Stomach (tissue), 4 donors: Measurements from ENCODE around the gene SESN3.

Source experiments
- EP300 ChIP-seq: sonication (generic); formaldehyde crosslinking; IDR thresholded peaks from one replicate; pipeline ENCODE4 v1.6.1; 2017; ENCODE audit warnings: antibody characterized with exemption
- POLR2A ChIP-seq, 4 donors: fragments of 450-650 bp; IDR thresholded peaks; one replicate each; pipeline ENCODE4 v1.6.1; 2016; ENCODE audit warnings: antibody characterized with exemption in 4 of 4, control low read depth in 2 of 4, mild to moderate bottlenecking in 1 of 4, moderate library complexity in 1 of 4
- POLR2AphosphoS5 ChIP-seq, 3 donors: sonication (generic); formaldehyde crosslinking; IDR thresholded peaks; one replicate each; pipeline ENCODE4 v1.6.1; 2016; ENCODE audit warnings: antibody characterized with exemption in 3 of 3
- TF ChIP-seq, protein P1 (sequence below), 7 experiments: fragments of 450-650 bp in 4 of 7; fragments of 200-600 bp in 3 of 7; sonication (generic) in 3 of 7; IDR thresholded peaks; one replicate each; pipeline ENCODE4 v1.5.1; 2016 to 2019; ENCODE audit warnings: antibody characterized with exemption in 7 of 7, control low read depth in 2 of 7, mild to moderate bottlenecking in 1 of 7

DNA sequence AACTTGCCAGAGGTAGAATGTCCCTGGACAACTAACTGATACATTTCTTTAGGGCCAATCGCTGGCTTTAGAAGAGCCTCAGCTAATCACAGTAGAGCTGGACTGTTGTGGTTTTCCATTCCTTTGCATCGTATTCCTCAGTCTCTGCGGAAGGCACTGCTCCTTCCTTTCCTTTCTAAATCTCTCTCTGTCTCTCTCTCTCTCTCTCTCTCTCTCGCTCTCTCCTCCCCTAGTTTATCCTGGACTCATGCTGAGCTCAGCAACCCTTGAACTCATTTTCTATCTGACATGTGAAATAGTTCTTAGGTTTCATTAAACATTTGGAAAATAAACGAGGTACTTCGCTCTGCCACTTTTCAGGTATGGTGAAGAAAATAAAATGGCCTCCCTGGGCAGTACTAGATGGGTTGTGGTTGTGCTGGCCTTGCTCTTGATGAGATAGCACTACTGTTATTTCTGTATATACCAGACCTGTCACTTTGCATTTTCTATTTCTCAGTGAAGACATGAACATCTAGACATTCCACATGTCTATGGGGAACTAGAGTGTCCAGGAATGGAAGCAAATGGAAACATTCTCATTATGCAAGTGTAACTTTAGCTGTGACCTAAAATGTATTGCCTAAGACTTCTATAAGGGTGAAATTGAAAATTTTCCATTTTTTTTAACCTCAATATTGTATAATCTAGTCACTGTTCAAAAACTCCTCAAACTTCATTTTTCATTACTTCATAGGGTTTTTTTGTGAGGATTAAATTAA, 12.0 kb upstream of the SESN3 start:
- TF ChIP-seq, protein P1, sequence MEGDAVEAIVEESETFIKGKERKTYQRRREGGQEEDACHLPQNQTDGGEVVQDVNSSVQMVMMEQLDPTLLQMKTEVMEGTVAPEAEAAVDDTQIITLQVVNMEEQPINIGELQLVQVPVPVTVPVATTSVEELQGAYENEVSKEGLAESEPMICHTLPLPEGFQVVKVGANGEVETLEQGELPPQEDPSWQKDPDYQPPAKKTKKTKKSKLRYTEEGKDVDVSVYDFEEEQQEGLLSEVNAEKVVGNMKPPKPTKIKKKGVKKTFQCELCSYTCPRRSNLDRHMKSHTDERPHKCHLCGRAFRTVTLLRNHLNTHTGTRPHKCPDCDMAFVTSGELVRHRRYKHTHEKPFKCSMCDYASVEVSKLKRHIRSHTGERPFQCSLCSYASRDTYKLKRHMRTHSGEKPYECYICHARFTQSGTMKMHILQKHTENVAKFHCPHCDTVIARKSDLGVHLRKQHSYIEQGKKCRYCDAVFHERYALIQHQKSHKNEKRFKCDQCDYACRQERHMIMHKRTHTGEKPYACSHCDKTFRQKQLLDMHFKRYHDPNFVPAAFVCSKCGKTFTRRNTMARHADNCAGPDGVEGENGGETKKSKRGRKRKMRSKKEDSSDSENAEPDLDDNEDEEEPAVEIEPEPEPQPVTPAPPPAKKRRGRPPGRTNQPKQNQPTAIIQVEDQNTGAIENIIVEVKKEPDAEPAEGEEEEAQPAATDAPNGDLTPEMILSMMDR (IDR thresholded peaks at IDR 0.05) = no peak
- TF ChIP-seq EP300 (no peak), POLR2A (IDR thresholded peaks at IDR 0.05) (no peak), POLR2AphosphoS5 (IDR thresholded peaks at IDR 0.05) (no peak)
